ENCODE measurements around the gene HS1BP3. TPM values are rescaled to one million over a fixed set of nuclear protein-coding genes. Genes with fewer than 3 reads are reported as not detected.
A peak's percentile ranks its signal among the peaks of the same experiment; 100 is the strongest.

Gene HS1BP3
- total RNA-seq, 3 donors from 2014 or later (not counting 1 experiment from before 2014, with no cell fraction given), result 17.4 to 25.7 (median 22.8) TPM

DNA sequence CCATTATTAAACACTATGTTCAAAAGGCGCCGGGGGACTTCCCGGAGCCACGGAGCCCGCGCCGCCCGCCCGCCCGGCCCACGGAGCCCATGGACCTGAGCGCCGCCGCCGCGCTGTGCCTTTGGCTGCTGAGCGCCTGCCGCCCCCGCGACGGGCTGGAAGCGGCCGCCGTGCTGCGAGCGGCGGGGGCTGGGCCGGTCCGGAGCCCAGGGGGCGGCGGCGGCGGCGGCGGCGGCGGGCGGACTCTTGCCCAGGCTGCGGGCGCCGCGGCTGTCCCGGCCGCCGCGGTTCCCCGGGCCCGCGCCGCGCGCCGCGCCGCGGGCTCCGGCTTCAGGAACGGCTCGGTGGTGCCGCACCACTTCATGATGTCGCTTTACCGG is 16.2 kb upstream of the HS1BP3 start:
- intact Hi-C loops (cut with micrococcal nuclease), result no loop called here
- no peaks in the 10 kb centered on the region for H3K36me3 Mint-ChIP-seq
- no peak overlapping the region for H3K27ac Mint-ChIP-seq
- DNase-seq, result no peak
- WGBS (ENCODE audit: insufficient coverage), result under 1% methylated on average over 62 of the region's 62 CpGs
- Histone ChIP-seq H3K27me3 (ENCODE audit: control insufficient read depth, insufficient read depth, low read length) (peaks cover 56% of the 10 kb centered on the region), H3K4me3 (ENCODE audit: low read length) (peak overlapping the region; percentile 26), H3K27ac (ENCODE audit: low read length) (no peak overlapping the region), H3K9me3 (ENCODE audit: control insufficient read depth, insufficient read depth, low read length) (no peaks in the 10 kb centered on the region), H3K36me3 (ENCODE audit: control insufficient read depth, insufficient read depth, low read length) (no peaks in the 10 kb centered on the region), H3K4me1 (ENCODE audit: control insufficient read depth, insufficient read depth, low read length) (peaks cover 32% of the 10 kb centered on the region)
- TF ChIP-seq, protein P1, sequence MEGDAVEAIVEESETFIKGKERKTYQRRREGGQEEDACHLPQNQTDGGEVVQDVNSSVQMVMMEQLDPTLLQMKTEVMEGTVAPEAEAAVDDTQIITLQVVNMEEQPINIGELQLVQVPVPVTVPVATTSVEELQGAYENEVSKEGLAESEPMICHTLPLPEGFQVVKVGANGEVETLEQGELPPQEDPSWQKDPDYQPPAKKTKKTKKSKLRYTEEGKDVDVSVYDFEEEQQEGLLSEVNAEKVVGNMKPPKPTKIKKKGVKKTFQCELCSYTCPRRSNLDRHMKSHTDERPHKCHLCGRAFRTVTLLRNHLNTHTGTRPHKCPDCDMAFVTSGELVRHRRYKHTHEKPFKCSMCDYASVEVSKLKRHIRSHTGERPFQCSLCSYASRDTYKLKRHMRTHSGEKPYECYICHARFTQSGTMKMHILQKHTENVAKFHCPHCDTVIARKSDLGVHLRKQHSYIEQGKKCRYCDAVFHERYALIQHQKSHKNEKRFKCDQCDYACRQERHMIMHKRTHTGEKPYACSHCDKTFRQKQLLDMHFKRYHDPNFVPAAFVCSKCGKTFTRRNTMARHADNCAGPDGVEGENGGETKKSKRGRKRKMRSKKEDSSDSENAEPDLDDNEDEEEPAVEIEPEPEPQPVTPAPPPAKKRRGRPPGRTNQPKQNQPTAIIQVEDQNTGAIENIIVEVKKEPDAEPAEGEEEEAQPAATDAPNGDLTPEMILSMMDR (IDR thresholded peaks at IDR 0.05), result no peak
- peaks cover 0 to 6% of the 10 kb centered on the region in 2 donors for H3K4me1 Mint-ChIP-seq
- no peaks in the 10 kb centered on the region for H3K9me3 Mint-ChIP-seq
- H3K4me3 Mint-ChIP-seq, result no peak overlapping the region
- H3K27me3 Mint-ChIP-seq (ENCODE audit: low read depth in 2 of 2), result peaks cover 46 to 56% of the 10 kb centered on the region in 2 donors
- peak; percentile 42 to 71 (median 61) for ATAC-seq

DNA sequence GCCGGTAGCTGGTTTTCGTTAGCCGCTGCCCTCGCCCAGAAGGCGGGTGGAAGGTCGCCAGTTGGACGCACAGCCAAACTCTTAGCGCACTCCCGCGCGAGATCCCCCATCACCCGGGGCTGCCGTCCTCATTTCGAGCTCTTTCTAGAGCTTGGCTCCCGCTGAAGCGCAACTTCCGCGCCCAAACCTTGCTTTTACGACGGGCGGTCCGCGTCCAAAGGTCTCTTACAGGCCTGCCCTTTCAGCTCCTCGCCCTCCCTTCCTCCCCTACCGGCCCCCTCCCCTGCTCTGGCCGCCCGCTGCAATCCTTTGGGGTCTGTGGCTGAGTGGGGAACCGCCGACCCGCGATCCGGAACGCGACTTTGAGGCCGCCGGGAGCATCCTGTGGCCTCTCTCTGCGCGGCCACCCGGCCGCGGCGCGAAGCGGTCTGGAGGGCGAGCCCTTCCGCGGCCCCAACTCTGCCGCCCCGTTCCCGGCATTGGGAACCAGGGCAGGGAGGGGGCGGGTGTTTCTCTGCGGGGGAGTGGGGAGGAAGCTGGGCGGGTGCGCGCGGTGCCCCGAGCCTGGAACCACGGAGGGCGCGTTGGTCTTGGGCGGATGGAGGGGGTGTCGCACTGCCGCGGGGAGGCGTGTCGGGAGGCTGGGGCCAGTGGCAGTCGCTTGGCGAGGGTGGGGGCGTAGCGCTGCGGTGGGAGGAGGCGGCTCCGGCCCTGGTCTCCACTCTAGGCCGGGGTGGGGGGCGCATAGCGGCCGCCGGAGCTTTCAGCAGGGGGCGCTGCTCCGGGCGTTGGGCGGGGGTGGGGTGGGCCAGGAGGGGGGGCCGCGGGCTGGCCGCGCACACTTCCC is 15.6 kb upstream of the HS1BP3 start, which contains the start of gene GDF7:
Gene GDF7, plus strand, starts transcription at position 841 of the 847 bp plus-strand sequence. CDS start 96 bp downstream, outside the sequence.
- TF ChIP-seq, protein P1 (IDR thresholded peaks at IDR 0.05), result no peak
- WGBS (ENCODE audit: insufficient coverage), result under 1% methylated on average over 74 of the region's 86 CpGs
- H3K4me1 ChIP-seq (ENCODE audit: control insufficient read depth, insufficient read depth, low read length), result peaks cover 32% of the 10 kb centered on the region
- Mint-ChIP-seq H3K27ac (no peak within 1 kb of the TSS), H3K4me1 (peaks cover 0 to 6% of the 10 kb centered on the region in 2 donors), H3K36me3 (no peaks in the 10 kb centered on the region), H3K27me3 (ENCODE audit: low read depth in 2 of 2) (peaks cover 48 to 58% of the 10 kb centered on the region in 2 donors), H3K4me3 (peak within 1 kb of the TSS; percentile 81), H3K9me3 (no peaks in the 10 kb centered on the region)
- DNase-seq (peak in 1 of 2 donors; percentile 50), ATAC-seq (peak; percentile 34 to 67 (median 62))
- no peaks in the 10 kb centered on the region for H3K36me3 ChIP-seq (ENCODE audit: control insufficient read depth, insufficient read depth, low read length)
- H3K27ac ChIP-seq (ENCODE audit: low read length), result no peak within 1 kb of the TSS
- intact Hi-C loops (cut with micrococcal nuclease), result no loop called here
- no peaks in the 10 kb centered on the region for H3K9me3 ChIP-seq (ENCODE audit: control insufficient read depth, insufficient read depth, low read length)
- H3K4me3 ChIP-seq (ENCODE audit: low read length), result peak within 1 kb of the TSS; percentile 35
- H3K27me3 ChIP-seq (ENCODE audit: control insufficient read depth, insufficient read depth, low read length), result peaks cover 59% of the 10 kb centered on the region

DNA sequence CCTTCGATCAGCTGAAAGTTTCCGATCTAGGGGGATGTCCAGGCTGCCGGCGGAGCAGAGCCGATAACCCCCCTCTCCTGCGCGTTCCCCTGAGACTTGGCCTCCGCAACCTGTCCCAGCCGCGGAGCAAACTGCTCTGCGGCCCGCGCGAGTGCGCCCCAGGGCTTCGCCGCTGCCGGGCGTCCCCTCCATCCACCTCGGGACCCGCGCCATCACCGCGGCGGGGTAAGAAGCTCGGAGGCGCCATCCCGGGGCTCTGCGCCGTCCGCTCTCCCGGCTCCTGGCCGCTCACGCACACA is 15.1 kb upstream of the HS1BP3 start:
- no peak overlapping the region for H3K27ac ChIP-seq (ENCODE audit: low read length)
- H3K4me3 ChIP-seq (ENCODE audit: low read length), result peak overlapping the region; percentile 35
- 3% methylated on average over 34 of the region's 34 CpGs for WGBS (ENCODE audit: insufficient coverage)
- Mint-ChIP-seq H3K27me3 (ENCODE audit: low read depth in 2 of 2) (peaks cover 54 to 57% of the 10 kb centered on the region in 2 donors), H3K27ac (no peak overlapping the region), H3K4me1 (peaks cover 0 to 6% of the 10 kb centered on the region in 2 donors), H3K9me3 (no peaks in the 10 kb centered on the region), H3K4me3 (peak overlapping the region; percentile 81), H3K36me3 (no peaks in the 10 kb centered on the region)
- H3K9me3 ChIP-seq (ENCODE audit: control insufficient read depth, insufficient read depth, low read length), result no peaks in the 10 kb centered on the region
- TF ChIP-seq, protein P1 (IDR thresholded peaks at IDR 0.05), result no peak
- H3K4me1 ChIP-seq (ENCODE audit: control insufficient read depth, insufficient read depth, low read length), result peaks cover 32% of the 10 kb centered on the region
- peak in 1 of 3 donors; percentile 2 for ATAC-seq
- peaks cover 59% of the 10 kb centered on the region for H3K27me3 ChIP-seq (ENCODE audit: control insufficient read depth, insufficient read depth, low read length)
- DNase-seq, result peak in 1 of 2 donors; percentile 34
- no peaks in the 10 kb centered on the region for H3K36me3 ChIP-seq (ENCODE audit: control insufficient read depth, insufficient read depth, low read length)
- intact Hi-C loops (cut with micrococcal nuclease), result no loop called here

Measured in natural killer cell (primary cell).